B cell (primary cell): Measurements from ENCODE around the gene DSC3. TPM values are rescaled to one million over a fixed set of nuclear protein-coding genes. Genes with fewer than 3 reads are reported as not detected.

Experiments used
- ATAC-seq: fragments of 200-7000 bp; cut with Tn5 transposase; one replicate; pipeline ENCODE4 v1.10.0; 2021; ENCODE audit warnings: low read depth, mild to moderate bottlenecking, moderate number of reproducible peaks, moderate library complexity
- CTCF ChIA-PET: fragments of 350-600 bp; sonication (Branson Sonifier 250); formaldehyde crosslinking; loops from one replicate; lab custom pipeline; 2021; ENCODE audit warnings: antibody characterized with exemption, inconsistent platforms; lab: Charles Lee
- POLR2A ChIA-PET: fragments of 350-600 bp; sonication (Branson Sonifier 250); formaldehyde crosslinking; loops from one replicate; lab custom pipeline; 2021; ENCODE audit warnings: antibody characterized with exemption; lab: Charles Lee
- DNase-seq: peaks from one replicate; pipeline ENCODE4 v3.0.0; 2013
- H2AFZ ChIP-seq: 2 replicates; pipeline ENCODE4 v1.6.1; 2012; ENCODE audit warnings: mild to moderate bottlenecking, low read depth, low read length; ENCODE audit not compliant: insufficient read depth, poor library complexity, severe bottlenecking
- H3K27ac ChIP-seq, 2 donors: 1 replicate in 1 of 2; 2 replicates in 1 of 2; pipeline ENCODE4 v1.5.1; 2012 to 2013; ENCODE audit warnings: low read length in 2 of 2, mild to moderate bottlenecking in 2 of 2, moderate library complexity in 1 of 2
- H3K27me3 ChIP-seq, 4 experiments: fragments of 200-600 bp in 1 of 4; sonication (generic) in 1 of 4; replicated peaks in 1 of 4; 1 replicate in 2 of 4; 2 replicates in 2 of 4; pipeline versions ENCODE4 v1.6.1 to v1.7.0; 2013 to 2016; ENCODE audit warnings: low read length in 3 of 4, mild to moderate bottlenecking in 2 of 4, mixed read lengths in 1 of 4, moderate library complexity in 1 of 4; ENCODE audit not compliant: insufficient read depth in 4 of 4, control insufficient read depth in 3 of 4; ENCODE audit errors: control extremely low read depth in 1 of 4
- H3K36me3 ChIP-seq, 2 experiments: replicated peaks in 1 of 2; 1 replicate in 1 of 2; 2 replicates in 1 of 2; pipeline versions ENCODE4 v1.6.1 to v1.7.1; 2013; ENCODE audit warnings: low read length in 1 of 2; ENCODE audit not compliant: insufficient read depth in 2 of 2, control insufficient read depth in 1 of 2; ENCODE audit errors: control extremely low read depth in 1 of 2, extremely low read depth in 1 of 2
- H3K4me1 ChIP-seq, 2 donors: fragments of 200-600 bp in 1 of 2; sonication (generic) in 1 of 2; 1 replicate in 1 of 2; 2 replicates in 1 of 2; pipeline versions ENCODE4 v1.5.1 to v1.6.1; 2013 to 2017; ENCODE audit warnings: low read length in 2 of 2; ENCODE audit not compliant: control insufficient read depth in 2 of 2, insufficient read depth in 2 of 2
- H3K4me2 ChIP-seq: replicated peaks from 2 replicates; pipeline ENCODE3; 2012; ENCODE audit warnings: mild to moderate bottlenecking, low read depth, low read length; ENCODE audit not compliant: poor library complexity, severe bottlenecking
- H3K4me3 ChIP-seq, 5 experiments: fragments of 200-600 bp in 1 of 5; sonication (generic) in 1 of 5; 1 replicate in 3 of 5; 2 replicates in 2 of 5; pipeline versions ENCODE4 v1.5.1 to v1.7.0; 2011 to 2016; ENCODE audit warnings: low read length in 4 of 5, mild to moderate bottlenecking in 4 of 5, low read depth in 2 of 5, control low read depth in 1 of 5, moderate library complexity in 1 of 5; ENCODE audit not compliant: insufficient read depth in 1 of 5; ENCODE audit errors: control extremely low read depth in 1 of 5, extremely low read depth in 1 of 5
- H3K79me2 ChIP-seq: fragments of 200-600 bp; sonication (generic); one replicate; pipeline ENCODE4 v1.6.0; 2016; ENCODE audit warnings: low read length; ENCODE audit not compliant: control insufficient read depth, insufficient read depth
- H3K9ac ChIP-seq: fragments of 200-600 bp; sonication (generic); 2 replicates; pipeline ENCODE4 v1.6.1; 2017; ENCODE audit warnings: mild to moderate bottlenecking, low read length, moderate library complexity
- H3K9me3 ChIP-seq, 3 donors: one replicate each; pipeline versions ENCODE4 v1.6.1 to v1.7.1; 2013; ENCODE audit warnings: low read length in 2 of 3; ENCODE audit not compliant: control insufficient read depth in 2 of 3, insufficient read depth in 1 of 3; ENCODE audit errors: control extremely low read depth in 1 of 3
- H4K20me1 ChIP-seq: 2 replicates; pipeline ENCODE4 v1.6.0; 2012; ENCODE audit warnings: mild to moderate bottlenecking, low read length; ENCODE audit not compliant: insufficient read depth, control insufficient read depth, poor library complexity, severe bottlenecking
- H3K27ac Mint-ChIP-seq: one replicate; pipeline ENCODE4 v1.8.0; 2021; ENCODE audit warnings: mixed read lengths
- H3K27me3 Mint-ChIP-seq: one replicate; pipeline ENCODE4 v1.8.0; 2021; ENCODE audit warnings: mixed read lengths
- H3K4me1 Mint-ChIP-seq: one replicate; pipeline ENCODE4 v1.8.0; 2021; ENCODE audit warnings: mixed read lengths
- H3K4me3 Mint-ChIP-seq: one replicate; pipeline ENCODE4 v1.8.0; 2021; ENCODE audit warnings: mixed read lengths
- H3K9me3 Mint-ChIP-seq: one replicate; pipeline ENCODE4 v1.8.0; 2022; ENCODE audit warnings: mixed read lengths; ENCODE audit not compliant: insufficient read depth
- EZH2 ChIP-seq: IDR thresholded peaks from 2 replicates; pipeline ENCODE4 v1.6.1; 2012; ENCODE audit warnings: borderline replicate concordance, low read depth, mild to moderate bottlenecking, moderate library complexity, low read length; ENCODE audit not compliant: insufficient read depth, poor library complexity, severe bottlenecking
- WGBS: methylation state at CpG from one replicate; pipeline ENCODE4 v1.1.5; 2013; ENCODE audit warnings: missing lambda C conversion rate; ENCODE audit not compliant: insufficient coverage; 5-methylcytosine and 5-hydroxymethylcytosine counted together
- intact Hi-C: fragments of 100-400 bp; cut with micrococcal nuclease; formaldehyde crosslinking; loops from one replicate; pipeline ENCODE4 v1.10.0; 2022
- polyA plus RNA-seq: library from polyadenylated mRNA; depleted of rRNA; stranded (reverse); fragments of >200 nt; gene quantifications from 2 replicates; pipeline ENCODE4 v1.2.3, GENCODE V29; 2012
- total RNA-seq, 2 donors: library from RNA; stranded (reverse); fragments of 120-200 nt in 1 of 2; gene quantifications; 1 replicate in 1 of 2; 2 replicates in 1 of 2; pipeline versions ENCODE4 v1.2.3 to v1.2.4, GENCODE V29; 2013 to 2022
- TF ChIP-seq, protein P1 (sequence below): fragments of 200-600 bp; IDR thresholded peaks from one replicate; pipeline ENCODE4 v1.8.0; 2022; ENCODE audit warnings: antibody characterized with exemption, mild to moderate bottlenecking

Gene DSC3
- total and polyA plus RNA-seq, 2 donors (not counting 1 experiment from before 2014, with no cell fraction given) = not detected

DNA sequence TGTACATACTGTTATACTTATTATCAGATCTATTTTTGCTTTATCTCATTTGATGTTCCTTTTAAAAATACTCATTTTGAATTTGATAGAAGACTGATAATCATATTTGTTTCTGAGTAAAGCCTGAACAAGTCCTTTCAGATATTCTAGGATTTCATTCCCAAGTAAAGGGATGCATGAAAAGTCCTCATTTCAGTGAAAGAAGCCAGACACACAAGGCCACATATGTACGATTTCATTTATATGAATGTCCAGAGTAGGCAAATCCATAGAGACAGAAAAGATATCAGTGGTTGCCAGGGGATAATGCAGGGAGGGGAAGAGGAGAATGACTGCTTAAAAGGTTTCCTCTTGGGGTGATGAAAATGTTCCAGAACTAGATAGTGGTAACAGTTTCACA is 53.4 kb downstream of the DSC3 start:
- Histone ChIP-seq H3K27me3 (no peaks in the 10 kb centered on the region), H3K79me2 (no peaks in the 10 kb centered on the region), H3K4me1 (no peaks in the 10 kb centered on the region), H3K4me2 (no peak overlapping the region), H3K4me3 (no peak overlapping the region), H3K27ac (no peak overlapping the region), H4K20me1 (no peaks in the 10 kb centered on the region), H3K36me3 (no peaks in the 10 kb centered on the region), H2AFZ (no peak overlapping the region), H3K9me3 (peaks cover 0 to 3% (median 0%) of the 10 kb centered on the region in 3 donors), H3K9ac (no peak overlapping the region)
- TF ChIP-seq, protein P1, sequence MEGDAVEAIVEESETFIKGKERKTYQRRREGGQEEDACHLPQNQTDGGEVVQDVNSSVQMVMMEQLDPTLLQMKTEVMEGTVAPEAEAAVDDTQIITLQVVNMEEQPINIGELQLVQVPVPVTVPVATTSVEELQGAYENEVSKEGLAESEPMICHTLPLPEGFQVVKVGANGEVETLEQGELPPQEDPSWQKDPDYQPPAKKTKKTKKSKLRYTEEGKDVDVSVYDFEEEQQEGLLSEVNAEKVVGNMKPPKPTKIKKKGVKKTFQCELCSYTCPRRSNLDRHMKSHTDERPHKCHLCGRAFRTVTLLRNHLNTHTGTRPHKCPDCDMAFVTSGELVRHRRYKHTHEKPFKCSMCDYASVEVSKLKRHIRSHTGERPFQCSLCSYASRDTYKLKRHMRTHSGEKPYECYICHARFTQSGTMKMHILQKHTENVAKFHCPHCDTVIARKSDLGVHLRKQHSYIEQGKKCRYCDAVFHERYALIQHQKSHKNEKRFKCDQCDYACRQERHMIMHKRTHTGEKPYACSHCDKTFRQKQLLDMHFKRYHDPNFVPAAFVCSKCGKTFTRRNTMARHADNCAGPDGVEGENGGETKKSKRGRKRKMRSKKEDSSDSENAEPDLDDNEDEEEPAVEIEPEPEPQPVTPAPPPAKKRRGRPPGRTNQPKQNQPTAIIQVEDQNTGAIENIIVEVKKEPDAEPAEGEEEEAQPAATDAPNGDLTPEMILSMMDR = no peak
- no peak for TF ChIP-seq EZH2
- intact Hi-C loops = no loop called here
- H3K4me3 Mint-ChIP-seq = no peak overlapping the region
- ATAC-seq = no peak
- ChIA-PET POLR2A (no interaction called here), CTCF (no interaction called here)
- 100% methylated on average over 1 of the region's 1 CpG for WGBS
- H3K27me3 Mint-ChIP-seq = no peaks in the 10 kb centered on the region
- no peak overlapping the region for H3K27ac Mint-ChIP-seq
- DNase-seq = no peak
- peaks cover 7% of the 10 kb centered on the region for H3K9me3 Mint-ChIP-seq
- no peaks in the 10 kb centered on the region for H3K4me1 Mint-ChIP-seq

DNA sequence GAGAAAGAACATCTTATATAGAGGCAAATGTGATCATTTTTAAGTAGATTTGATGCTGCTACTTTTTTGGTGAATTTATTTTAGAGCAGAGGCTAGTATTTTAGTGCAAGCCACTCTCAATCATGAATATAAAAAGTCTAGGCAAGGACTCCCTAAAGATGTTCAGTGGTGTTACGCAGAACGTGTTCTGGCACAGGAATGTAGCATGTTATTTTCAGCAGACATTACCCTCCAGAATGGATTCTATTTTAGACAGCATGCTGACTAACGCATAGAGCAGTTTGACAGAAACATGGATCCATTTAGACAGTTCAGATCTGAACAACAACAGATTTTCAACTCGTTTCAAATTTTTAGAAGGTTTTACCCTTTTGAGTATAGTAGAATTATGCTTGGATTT is 54.1 kb downstream of the DSC3 start:
- ATAC-seq (no peak), DNase-seq (no peak)
- WGBS = 94% methylated on average over 3 of the region's 4 CpGs
- Histone ChIP-seq H3K9ac (no peak overlapping the region), H3K4me3 (no peak overlapping the region), H3K4me1 (no peaks in the 10 kb centered on the region), H3K79me2 (no peaks in the 10 kb centered on the region), H4K20me1 (no peaks in the 10 kb centered on the region), H3K4me2 (no peak overlapping the region), H2AFZ (no peak overlapping the region), H3K27me3 (no peaks in the 10 kb centered on the region), H3K36me3 (no peaks in the 10 kb centered on the region), H3K9me3 (peaks cover 0 to 3% (median 0%) of the 10 kb centered on the region in 3 donors), H3K27ac (no peak overlapping the region)
- ChIA-PET CTCF (no interaction called here), POLR2A (no interaction called here)
- peaks cover 7% of the 10 kb centered on the region for H3K9me3 Mint-ChIP-seq
- H3K4me3 Mint-ChIP-seq = no peak overlapping the region
- H3K27me3 Mint-ChIP-seq = no peaks in the 10 kb centered on the region
- intact Hi-C loops = no loop called here
- H3K4me1 Mint-ChIP-seq = no peaks in the 10 kb centered on the region
- H3K27ac Mint-ChIP-seq = no peak overlapping the region
- TF ChIP-seq, protein P1 = no peak
- no peak for TF ChIP-seq EZH2
